Measurements from ENCODE around the gene RIC8A. TPM values are rescaled to one million over a fixed set of nuclear protein-coding genes. Genes with fewer than 3 reads are reported as not detected.
"Not testable (repeated sequence)": the region's sequence is repeated elsewhere in the genome, so short reads cannot be mapped to it uniquely, and the experiment has no call there.

The RIC8A gene
- total RNA-seq, 4 donors from 2014 or later: 84.5 to 376 (median 192) TPM

GRCh38 chr11:216081-216974 lies 8.8 kb downstream of the RIC8A start:
- intact Hi-C loops (cut with DNase I; ENCODE audit: low total_unique reads): no loop called here
- Histone ChIP-seq H3K27ac (no peak overlapping the region), H3K27me3 (no peaks in the 10 kb centered on the region), H3K4me3 (no peak overlapping the region), H3K9me3 (no peaks in the 10 kb centered on the region), H3K4me1 (no peaks in the 10 kb centered on the region), H3K36me3 (no peaks in the 10 kb centered on the region)
- no peak for TF ChIP-seq POLR2A (IDR thresholded peaks at IDR 0.05)
- no peak for TF ChIP-seq CTCF (IDR thresholded peaks at IDR 0.05)
- no peak for DNase-seq

- no peaks in the 10 kb centered on the region for H3K36me3 ChIP-seq
- no peak overlapping the region for H3K27ac ChIP-seq
- H3K9me3 ChIP-seq: no peaks in the 10 kb centered on the region
- intact Hi-C loops (cut with DNase I; ENCODE audit: low total_unique reads): no loop called here
- TF ChIP-seq CTCF (IDR thresholded peaks at IDR 0.05) (no peak), POLR2A (IDR thresholded peaks at IDR 0.05) (no peak)
- no peak overlapping the region for H3K4me3 ChIP-seq
- H3K27me3 ChIP-seq: no peaks in the 10 kb centered on the region
- no peaks in the 10 kb centered on the region for H3K4me1 ChIP-seq
- DNase-seq: no peak
These were observed 10.2 kb downstream of the RIC8A start for GRCh38 chr11:217704-218103.

- no peak overlapping the region for H3K27ac ChIP-seq
- no peak for TF ChIP-seq CTCF (IDR thresholded peaks at IDR 0.05)
- TF ChIP-seq POLR2A (IDR thresholded peaks at IDR 0.05): no peak
- H3K27me3 ChIP-seq: no peaks in the 10 kb centered on the region
- H3K4me1 ChIP-seq: no peaks in the 10 kb centered on the region
- intact Hi-C loops (cut with DNase I; ENCODE audit: low total_unique reads): no loop called here
- DNase-seq: no peak
- no peaks in the 10 kb centered on the region for H3K36me3 ChIP-seq
- no peaks in the 10 kb centered on the region for H3K9me3 ChIP-seq
- H3K4me3 ChIP-seq: no peak overlapping the region
These were observed 11.5 kb downstream of the RIC8A start for GRCh38 chr11:218815-219593.

GRCh38 chr11:220641-221215 lies 13.2 kb downstream of the RIC8A start:
- intact Hi-C loops (cut with DNase I; ENCODE audit: low total_unique reads); H3K4me1 ChIP-seq; H3K4me3 ChIP-seq; H3K27ac ChIP-seq; DNase-seq; H3K36me3 ChIP-seq; H3K27me3 ChIP-seq; H3K9me3 ChIP-seq: not testable (repeated sequence)

GRCh38 chr11:221539-221938 lies 14.0 kb downstream of the RIC8A start:
- Histone ChIP-seq H3K4me1 (no peaks in the 10 kb centered on the region), H3K4me3 (no peak overlapping the region), H3K9me3 (no peaks in the 10 kb centered on the region), H3K36me3 (no peaks in the 10 kb centered on the region), H3K27me3 (no peaks in the 10 kb centered on the region), H3K27ac (no peak overlapping the region)
- intact Hi-C loops (cut with DNase I; ENCODE audit: low total_unique reads): no loop called here
- TF ChIP-seq POLR2A (IDR thresholded peaks at IDR 0.05): no peak
- TF ChIP-seq CTCF (IDR thresholded peaks at IDR 0.05): no peak
- DNase-seq: no peak
